Kasumi-1 (cell line): ENCODE measurements around the gene NUDT8.
"Not testable (repeated sequence)": the region's sequence is repeated elsewhere in the genome, so short reads cannot be mapped to it uniquely, and the experiment has no call there.

Source experiments
- DNase-seq, 2 experiments: peaks; one replicate each; lab custom pipeline; 2025; lab: John Stamatoyannopoulos, UW

The NUDT8 gene

DNA sequence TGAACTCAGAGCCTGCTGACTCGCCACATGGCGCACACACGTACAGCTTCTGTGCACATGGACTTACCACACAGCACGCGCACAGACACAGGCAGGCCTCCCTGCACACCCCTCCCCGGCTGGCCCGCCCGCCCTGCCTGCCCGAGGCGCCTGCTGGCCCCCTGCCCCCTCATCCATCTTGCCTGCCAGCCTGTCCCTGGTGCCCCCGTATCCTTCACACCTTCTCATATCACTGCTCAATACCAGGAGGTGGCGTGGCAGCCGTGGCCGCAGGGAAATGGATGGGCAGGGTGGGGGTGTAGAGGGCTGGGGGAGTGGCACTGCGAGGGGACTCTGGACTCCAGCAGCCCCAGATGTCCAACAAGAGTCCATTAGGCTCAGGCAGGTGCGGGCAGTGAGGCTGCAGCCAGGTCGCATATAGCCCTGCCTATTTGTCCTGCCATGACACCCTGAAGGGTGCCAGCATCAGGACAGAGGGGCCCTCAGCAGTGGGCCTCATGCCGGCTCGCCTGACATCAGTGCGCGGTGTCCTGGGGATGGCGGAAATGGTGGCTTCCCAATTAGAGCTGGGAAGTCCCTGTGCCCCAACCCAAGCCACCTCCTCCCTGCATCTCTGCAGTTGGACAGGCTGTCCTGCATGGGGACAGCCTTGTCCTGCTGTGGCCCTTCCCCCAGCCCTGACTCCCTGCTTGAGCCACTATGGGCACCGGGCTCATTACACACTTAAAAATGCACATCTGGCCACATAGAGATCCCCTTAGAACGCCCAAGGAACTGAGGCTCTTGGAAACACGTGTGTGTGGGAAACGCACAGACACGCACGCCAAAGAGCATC is 11.8 kb upstream of the NUDT8 start:
- no peak for DNase-seq

DNA sequence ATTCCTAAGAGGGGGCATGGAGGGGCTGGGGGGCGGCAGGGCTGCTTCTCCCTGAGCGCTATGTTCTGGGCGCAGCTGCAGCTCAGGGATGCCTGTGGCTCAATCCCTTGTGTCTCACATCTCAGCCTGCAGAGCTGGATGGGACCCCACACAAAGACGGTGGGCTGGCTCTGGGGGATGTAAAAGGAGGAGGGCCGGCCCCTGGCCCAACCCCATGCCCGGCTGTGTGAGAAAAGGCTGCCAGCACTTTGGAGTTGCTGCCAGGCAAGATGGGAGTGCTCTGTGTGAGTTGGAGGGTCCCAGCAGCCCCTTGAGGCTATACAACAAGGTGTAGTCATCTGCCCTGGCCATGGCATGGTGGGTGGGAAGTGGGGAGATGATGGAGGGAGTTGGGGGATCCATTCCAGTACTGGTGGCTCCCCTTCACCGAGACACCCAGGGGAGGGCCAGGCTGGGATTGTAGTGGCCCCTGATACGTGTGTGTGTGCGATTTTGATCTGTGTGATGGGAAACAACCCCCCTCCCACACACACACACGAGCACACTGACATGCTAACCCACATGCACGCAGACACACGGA is 11.1 kb upstream of the NUDT8 start:
- DNase-seq: no peak

DNA sequence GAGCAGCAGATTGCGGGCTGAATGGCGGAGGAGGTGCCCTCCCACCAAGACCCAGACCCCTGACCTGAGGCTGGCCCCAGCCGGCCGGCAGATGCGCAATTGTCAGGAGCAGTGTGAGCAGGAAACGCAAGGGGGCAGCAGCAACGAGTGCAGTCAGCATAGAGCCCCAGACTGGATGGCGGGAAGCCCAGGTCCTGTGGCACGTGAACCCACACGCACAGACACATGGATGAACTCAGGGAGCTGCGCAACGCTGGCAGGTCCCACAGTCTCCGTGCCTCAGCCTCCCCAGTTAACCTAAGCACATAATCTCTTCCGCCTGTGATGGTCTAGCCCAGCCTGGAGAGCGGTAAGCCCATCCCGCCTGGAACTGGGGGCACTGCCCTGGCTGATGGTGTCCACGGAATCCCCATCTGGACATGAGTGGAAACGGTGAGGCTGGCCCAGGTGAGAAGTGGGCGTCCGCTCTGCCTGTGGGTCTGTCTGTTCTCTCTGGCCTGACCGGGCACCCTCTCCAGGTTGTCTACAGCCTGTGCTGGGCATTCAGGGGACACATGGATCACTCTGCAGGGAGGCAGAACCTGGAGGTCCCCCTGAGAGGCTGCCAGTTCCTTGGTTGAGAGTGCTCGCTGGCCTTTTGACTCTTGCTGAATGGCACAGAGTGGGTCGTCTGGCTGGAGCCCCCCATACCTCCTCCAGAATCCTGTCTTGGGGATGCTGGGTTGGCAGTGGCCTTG is 10.5 kb upstream of the NUDT8 start:
- DNase-seq: peak; percentile 75 to 78

DNA sequence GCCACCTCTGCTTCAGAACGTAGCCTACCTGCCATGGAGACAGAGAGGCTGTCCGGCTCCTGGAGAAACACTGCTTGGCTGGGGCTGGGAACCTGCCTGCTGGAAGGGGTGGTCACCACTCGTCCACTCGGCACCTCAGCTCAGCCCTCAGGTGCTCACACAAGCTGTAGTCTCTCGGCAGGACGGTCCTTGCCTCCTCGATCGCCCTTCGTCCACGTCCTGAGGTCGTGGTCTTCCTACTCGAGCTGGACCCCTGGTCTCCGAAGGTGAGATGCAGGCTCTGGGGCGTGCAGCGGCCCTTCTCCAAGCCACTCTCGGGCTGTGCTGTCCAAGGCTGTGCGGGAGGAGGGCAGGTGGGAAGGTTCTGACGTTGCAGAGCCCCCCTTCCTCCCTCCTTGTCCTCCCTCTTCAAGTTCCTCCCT is 9.7 kb upstream of the NUDT8 start, which contains the start of gene TBX10:
TSS of gene TBX10 (minus strand) at position 326 of the 422 bp plus-strand sequence. CDS start at position 35, 291 bp downstream.
- DNase-seq: no peak

DNA sequence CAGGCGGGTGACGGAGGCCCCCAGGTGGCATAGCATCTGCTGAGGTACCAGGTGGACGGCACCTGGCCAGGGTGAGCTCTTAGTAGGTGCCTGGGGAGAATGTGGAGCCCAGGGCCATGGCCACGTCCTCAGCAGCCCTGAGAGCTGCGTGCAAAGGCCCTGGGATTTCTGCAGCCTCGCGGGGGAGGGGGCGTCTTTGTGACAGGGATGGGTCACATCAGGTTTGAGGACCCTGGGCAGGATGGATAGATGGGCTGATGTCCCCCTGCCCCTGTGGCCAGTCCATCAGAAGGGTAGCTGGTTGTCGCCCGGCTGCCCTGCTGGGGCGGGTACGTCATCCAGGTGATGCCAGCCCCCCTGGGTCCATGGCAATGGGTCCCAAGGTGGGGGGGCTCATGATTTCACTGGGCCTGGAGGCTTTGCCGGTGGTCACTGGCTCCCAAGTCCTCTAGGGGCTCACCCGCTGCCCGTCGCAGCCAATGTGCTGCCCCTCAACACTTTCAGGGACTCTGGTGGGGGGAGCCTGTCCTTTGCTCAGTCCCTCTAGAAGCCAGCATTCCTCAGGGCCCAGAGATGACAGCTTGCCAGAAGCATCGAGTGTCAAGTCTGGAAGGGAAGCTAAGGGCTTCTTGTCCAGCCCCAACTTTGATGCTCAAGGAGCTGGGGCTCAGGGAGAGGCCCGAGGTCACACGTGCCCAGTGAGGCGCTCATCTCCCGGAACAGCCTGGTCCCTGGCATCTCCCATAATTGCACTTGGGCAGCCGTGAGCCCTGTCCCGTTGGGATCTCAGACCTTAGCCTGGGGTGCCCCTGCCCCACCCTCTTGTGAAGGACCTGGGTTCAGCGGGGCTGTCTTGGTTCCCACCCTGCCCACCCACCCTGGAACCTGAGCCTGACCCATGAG is 9.0 kb upstream of the NUDT8 start:
- no peak for DNase-seq

DNA sequence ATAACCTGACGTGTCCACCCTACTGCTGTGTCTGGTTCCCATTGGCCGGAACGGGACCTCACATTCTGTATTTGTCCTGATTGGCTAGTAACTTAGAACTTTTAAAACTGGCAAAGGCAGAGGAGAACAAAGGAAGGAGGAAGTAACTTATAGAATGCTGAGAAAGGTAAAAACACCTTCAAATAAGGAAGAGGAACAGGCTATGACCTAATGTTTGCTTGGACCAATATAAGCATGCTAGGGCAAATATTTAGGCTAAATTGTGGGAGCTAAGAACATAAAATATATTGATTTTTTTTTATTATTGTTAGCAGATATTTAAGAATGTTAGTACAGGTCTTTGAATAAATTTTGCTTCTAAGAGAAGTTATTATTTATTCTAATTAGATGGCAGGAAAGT is 7.7 kb upstream of the NUDT8 start:
- not testable (repeated sequence) for DNase-seq

DNA sequence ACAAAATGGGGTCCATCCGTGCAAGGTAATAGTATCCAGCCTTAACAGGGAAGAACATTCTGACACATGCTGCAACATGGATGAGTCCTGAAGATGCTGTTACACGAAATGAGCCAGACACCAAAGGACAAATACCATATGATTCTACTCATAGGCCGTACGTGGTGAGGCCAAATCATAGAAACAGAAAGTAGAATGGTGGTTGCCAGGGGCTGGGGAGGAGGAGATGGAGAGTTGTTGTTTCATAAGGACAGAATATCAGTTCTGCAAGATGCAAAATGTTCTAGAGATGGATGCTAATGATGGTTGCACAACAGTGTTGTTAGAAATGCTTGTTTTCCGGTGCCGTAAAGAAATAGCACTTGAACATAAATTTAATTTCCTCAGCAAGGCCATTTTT is 7.2 kb upstream of the NUDT8 start:
- no peak for DNase-seq

DNA sequence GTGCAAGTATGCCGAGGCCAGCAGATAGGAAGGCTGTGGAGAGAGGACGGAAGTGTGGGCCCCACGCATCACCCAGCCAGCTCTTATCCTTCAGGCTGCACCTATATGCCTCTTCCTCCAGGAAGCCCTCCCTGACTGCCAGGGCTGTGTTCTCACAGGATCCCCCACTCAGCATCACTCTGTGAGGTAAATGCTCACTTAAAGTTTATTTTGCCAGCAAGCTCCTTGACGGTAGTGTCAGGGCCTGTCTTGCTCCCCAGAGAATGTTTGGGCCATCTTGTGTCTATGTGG is 5.4 kb upstream of the NUDT8 start:
- DNase-seq: no peak

DNA sequence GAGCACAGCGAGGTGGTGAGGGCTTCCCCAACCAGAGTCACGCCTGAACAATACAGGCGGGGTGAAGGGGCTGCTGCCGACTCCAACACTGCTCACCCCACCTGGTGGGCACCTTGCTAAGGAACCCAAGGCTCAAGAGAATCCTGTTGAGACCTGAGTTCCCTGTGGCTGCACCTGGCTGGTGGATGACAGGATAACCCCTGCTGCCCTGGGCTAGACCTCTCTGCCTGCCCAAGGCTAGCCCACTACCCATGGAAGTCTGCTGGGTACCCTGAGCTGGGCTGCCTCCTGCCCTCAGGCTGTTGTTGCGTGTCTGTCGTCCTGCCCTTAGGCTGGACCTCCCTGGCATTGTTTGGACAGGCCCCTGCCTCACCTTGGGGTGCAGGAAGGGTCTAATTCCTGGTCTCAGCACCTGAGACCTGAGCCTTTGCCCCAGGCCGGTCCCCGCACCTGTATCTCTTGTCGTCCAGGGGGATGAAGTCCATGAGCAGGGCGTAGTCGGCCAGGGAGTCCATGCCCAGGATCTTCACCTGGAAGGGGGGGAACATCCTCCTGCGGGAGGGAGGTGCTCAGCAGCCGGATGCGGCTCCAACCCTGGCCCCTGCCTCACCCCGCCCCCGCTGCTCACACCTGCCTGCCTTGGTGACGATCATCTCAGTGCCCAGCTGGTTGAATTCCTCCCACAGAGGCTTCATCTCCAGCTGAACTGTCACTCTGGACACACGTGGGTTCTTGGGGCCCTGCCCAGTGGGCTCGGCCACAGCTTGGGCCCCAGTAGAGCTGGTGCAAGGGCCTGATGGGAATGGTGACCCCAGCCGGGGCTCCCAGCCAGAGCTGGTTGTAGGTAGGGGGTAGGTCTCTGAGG is 4.9 kb upstream of the NUDT8 start:
- DNase-seq: no peak

DNA sequence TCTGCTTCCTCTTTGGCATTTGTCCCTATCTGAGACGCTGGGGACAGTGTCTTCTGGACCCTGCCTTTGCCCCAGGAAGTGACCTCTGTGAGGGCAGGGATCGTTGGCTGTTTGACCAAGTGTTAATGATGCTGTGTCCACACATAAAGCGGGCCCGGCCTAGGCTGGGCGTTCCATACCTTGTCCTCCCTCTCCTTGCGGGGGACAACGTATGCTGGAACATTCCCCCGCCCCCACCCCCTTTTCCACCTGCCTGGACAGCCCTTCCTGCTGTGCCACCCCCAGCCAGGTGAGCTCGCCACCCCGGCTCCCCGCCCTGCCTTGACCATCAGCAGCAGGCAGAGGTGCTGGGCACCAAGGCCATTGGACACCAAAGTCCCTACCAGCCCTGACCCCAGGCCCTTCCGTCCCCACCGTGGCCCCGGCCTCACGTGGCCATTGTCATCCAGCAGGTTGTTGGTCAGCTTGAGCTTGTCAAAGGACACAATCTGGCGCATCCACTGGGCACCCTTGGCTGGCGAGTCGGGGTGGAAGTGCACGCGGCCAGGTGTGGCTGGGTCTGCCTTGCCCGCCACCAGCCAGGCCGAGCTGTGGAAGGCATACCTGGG is 4.1 kb upstream of the NUDT8 start:
- no peak for DNase-seq

DNA sequence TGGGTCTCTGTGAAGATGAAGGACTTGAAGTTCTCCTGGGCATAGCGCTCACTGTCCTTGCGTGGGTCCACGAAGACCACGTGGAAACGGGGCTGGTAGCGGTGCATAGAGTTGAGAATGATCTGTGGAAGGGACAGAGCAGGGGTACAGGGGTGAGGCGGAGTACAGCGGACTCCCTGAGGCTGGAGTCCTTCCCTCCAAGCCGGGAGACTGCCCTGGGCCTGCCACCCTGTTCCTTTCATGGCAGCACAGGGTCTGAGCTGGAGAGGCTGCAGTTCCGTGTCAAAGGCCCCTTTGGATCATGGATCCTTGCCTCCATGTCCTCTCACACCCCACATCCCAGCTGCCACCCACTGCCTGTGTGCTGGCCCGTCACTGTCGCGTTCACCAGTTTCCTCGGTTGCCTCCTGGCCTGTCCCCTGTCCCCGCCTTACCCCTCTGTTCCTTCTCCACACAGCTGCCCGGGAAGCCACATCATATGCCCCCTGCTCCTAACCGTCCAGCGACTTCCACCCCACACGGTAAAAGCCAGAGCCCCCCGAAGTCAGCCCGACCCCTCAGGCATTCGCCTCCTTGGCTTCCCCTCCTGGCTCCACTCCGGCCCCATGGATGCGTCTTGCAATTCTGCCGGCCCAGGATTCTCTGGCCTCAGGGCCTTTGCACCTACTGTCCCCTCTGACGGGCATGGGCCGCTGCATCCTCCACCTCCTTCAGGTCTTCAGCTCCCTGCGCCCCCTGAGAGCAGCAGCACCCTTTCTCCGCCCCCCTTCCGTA is 3.4 kb upstream of the NUDT8 start:
- no peak for DNase-seq

DNA sequence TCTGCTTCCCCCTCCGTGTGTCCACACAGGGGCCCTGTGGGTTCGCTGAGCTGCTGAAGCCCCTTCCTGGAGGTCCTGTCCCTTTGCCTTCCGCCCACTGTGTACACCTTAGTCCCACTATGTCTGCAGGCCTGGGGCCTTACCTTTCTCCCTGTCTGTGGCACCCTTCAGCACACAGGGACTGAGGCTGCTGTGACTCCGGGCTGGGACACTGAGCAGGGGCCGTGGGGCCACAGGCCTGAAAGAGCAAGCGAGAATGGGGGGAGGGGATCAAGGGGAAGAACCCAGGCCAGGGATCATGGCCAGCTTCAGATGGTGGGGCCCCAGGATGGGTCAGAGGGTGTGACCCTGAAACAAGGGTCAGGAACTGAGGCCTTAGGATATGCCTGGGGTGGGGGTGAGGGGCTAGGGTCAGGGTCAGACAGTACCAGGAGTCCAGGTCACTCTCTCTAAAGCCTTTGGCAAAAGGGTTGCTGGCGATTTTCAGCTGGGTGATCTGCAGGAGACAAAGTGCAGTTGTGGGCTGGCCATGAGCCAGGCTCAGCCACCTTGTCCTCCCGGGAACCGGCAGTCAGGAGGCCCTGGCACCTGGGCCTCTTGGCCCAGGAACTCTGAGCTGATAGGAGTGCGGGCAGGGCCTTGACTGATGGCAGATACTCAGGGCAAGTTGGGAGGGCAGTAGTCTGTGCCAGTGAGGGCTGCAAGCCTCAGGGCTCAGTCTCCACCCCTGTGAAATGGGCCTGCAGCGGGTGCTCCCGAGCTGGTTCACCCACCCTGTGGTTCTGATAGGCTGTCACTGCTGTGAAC is 2.6 kb upstream of the NUDT8 start:
- DNase-seq: no peak

DNA sequence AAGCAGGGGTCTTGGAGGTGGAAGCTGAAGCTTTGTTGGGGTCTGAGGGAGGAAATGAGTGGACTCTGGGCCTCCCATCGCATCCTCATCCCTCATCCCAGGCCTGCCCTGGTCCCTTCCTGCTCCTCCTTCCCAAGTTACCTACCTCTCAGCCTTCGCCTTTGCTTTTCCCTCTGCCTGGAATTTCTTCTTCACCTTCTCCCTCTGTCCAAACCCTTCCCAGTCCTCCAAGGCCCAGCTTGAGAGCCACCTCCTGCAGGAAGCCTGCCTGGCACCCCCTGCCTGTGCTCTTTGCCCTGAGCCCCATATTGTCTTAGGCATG is 2.1 kb upstream of the NUDT8 start:
- DNase-seq: no peak

DNA sequence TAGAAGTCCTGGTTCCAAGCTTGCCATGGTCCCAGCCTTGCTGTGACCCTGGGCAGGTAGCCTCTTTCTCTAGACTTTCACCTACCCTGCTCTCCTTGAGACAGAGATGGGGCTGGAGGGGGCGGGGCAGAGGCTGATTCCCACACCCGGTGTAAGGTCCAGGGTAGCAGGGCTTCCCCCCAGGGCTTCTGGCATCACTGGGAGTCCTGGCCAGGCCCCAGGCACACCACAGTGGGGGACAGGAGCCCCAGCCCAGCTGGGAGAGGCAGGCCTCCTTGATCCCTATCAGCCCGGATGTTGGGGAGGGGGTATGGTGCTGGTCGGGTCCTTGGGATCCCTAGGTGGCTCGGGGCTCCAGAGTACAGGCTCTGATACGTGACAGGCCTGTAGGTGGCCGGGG is 1.7 kb upstream of the NUDT8 start:
- no peak for DNase-seq

DNA sequence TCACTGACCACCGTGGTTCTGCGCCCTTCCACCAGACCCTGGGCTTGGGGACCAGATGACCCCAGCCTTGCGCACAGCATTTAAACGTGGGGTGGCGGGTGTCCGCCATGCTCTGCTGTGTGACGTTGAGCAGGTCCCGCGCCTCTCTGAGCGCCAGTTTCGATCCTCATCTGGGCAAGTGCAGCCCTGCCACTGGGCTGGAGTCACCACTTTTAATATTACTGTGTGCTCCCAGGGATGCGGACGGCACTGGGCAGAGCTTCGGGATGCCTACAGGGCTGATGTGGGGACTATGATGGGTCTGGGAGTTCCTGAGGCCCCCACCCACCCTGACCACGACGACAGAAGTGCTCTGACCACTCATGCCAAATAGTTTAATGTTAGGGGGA is 1.2 kb upstream of the NUDT8 start:
- no peak for DNase-seq

DNA sequence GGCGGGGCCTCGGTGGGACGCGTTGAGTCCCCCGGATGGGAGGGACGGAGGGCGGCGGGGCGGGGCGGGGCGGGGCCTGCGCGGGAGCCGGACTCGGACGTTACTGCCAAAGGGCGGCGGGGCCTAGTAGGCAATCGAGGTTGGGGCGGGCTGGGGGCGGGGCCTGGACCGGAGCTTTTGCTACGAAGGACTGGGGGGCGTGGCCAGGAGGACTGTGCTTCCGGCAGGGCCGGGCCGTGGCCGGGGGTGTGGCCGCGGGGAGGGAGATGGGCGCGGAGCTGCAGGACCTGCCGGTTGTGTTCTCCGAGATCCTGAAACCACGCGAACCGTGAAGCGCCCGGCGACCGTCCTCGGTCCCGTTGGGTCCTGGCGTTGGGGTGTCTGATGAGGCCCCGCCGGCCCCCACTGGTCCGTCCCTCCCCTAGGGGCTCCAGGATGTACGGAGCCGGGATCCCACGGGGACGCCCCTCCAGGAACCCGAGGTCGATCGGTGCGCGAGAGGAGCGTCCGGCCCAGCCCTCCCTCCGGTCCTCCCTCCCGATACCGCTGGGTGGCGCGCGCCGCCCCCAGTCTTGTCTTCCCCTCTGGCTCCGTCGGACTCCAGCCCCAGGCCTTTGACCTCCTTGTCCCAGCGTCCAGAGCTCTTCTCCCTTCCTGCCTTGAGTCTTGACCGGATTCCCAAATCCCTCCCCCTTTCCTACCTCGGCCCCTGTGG is 648 bp upstream of the NUDT8 start:
- peak; percentile 95 for DNase-seq

DNA sequence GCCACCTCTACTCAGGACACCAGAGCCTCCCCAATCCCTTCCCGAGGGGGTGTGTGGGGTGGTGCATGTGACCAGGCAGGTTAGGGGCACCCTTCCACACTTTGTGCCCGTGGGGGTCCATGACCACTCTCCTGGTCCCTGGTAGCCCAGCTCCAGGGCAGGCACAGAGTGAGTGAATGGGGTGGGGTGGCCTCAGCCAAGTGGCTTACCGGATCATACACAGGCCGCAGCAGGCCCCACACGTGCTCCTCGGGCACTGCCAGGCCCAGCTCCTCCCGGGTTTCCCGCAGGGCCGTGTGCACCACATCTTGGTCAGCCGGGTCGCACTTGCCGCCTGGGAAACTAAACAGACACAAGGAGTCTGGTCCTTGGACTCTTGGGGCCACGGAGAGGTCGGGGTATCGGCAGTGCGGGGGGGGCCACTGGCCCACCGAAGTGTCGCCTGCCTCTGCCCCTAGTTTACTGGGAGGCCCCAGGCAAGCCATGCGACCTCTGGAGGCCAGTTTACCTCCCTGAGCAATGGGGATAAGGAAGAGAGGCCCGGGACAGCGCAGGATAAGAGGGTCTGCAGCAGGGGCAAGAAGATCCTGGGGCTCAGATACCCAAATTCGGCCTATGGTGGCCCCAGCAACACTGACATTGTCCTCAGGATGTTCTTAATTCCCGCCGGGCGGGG is 889 bp downstream of the NUDT8 start:
- no peak for DNase-seq
